ENCODE measurements around the gene TGM2. TPM values are rescaled to one million over a fixed set of nuclear protein-coding genes. Genes with fewer than 3 reads are reported as not detected.

The TGM2 gene
- total and polyA plus RNA-seq, 10 donors: 9.3 to 167 (median 69.8) TPM

DNA sequence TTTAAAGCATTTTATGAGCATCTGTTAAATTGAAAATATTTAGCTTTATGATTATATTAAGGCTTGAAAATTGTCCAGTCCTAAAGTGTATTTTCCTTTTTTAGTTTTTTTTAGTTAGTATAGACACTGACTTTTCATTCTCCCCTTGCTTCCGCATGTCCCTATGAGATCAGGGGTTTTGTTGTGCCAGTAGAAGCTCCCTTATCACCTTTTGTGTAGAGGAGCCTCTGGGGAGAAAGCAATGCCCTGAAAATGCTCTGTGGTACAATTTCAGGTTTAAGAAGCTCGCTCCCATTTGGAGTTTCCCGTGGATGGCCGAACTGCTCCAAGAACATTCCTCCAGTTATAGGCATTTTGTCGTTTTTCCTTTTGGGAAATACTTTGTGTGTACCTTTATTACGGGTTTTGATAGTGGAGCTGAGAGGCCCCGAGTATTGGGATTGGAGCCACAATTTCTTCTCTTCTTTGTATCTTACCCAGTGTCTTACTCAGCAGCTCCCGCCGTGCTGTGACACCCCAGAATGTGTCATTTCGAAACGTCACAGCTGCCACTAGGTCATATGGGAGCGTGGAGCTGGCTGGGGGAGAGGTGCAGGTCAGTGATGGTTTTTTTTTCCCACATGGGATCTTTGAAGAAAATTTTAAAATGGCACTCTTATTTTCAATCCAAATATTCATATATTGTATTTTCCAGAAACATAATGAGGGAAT is 81.6 kb downstream of the TGM2 start:
- no peak for DNase-seq
- H3K9me3 ChIP-seq: peaks cover 0 to 4% (median 0%) of the 10 kb centered on the region in 8 donors

DNA sequence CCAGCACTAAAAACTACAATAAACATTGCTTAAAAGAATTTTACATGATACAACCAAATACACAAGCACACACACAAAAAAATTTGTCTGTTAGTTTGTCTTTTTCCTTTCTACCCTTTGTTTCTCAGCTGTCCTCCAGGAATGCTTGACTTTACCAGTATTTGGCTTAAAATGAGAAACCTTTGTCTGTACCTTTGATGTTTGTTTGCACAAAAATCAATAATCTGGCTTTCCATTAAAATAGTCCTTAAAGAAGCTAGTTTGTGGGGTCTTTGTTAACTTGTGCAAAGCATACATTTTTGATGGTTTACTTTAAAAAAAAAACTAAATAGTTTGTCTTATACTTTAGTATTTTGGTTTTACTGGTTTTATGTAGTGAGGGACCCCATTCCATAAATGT is 82.2 kb downstream of the TGM2 start:
- Histone ChIP-seq H3K27me3 (replicated peaks in 1 of 7) (no peaks in the 10 kb centered on the region), H3K36me3 (peaks cover 0 to 88% (median 30%) of the 10 kb centered on the region in 6 donors), H3K9me3 (peaks cover 0 to 4% (median 0%) of the 10 kb centered on the region in 8 donors), H3K4me3 (no peak overlapping the region), H3K27ac (peak overlapping the region in 1 of 8 donors; percentile 52), H3K4me1 (peaks cover 0 to 26% (median 8%) of the 10 kb centered on the region in 6 donors)
- DNase-seq: no peak
- TF ChIP-seq POLR2A (IDR thresholded peaks at IDR 0.05) (no peak), POLR2AphosphoS5 (IDR thresholded peaks at IDR 0.05) (no peak)
- TF ChIP-seq, protein P1, sequence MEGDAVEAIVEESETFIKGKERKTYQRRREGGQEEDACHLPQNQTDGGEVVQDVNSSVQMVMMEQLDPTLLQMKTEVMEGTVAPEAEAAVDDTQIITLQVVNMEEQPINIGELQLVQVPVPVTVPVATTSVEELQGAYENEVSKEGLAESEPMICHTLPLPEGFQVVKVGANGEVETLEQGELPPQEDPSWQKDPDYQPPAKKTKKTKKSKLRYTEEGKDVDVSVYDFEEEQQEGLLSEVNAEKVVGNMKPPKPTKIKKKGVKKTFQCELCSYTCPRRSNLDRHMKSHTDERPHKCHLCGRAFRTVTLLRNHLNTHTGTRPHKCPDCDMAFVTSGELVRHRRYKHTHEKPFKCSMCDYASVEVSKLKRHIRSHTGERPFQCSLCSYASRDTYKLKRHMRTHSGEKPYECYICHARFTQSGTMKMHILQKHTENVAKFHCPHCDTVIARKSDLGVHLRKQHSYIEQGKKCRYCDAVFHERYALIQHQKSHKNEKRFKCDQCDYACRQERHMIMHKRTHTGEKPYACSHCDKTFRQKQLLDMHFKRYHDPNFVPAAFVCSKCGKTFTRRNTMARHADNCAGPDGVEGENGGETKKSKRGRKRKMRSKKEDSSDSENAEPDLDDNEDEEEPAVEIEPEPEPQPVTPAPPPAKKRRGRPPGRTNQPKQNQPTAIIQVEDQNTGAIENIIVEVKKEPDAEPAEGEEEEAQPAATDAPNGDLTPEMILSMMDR (IDR thresholded peaks at IDR 0.05 in 8 of 11, conservative IDR thresholded peaks at IDR 0.05 in 3 of 11): no peak
- intact Hi-C loops (cut with DNase I; ENCODE audit: low total_unique reads): no loop called here

More for the DNA sequence above, 81.6 kb downstream of the TGM2 start:
- peak overlapping the region in 6 of 8 donors; percentile 4 to 52 (median 28) for H3K27ac ChIP-seq
- TF ChIP-seq POLR2A (IDR thresholded peaks at IDR 0.05): no peak
- no peak for TF ChIP-seq POLR2AphosphoS5 (IDR thresholded peaks at IDR 0.05)
- WGBS, 5 donors: 77 to 88% (median 79%) methylated on average over 12 of the region's 12 CpGs
- H3K4me1 ChIP-seq: peaks cover 0 to 20% (median 8%) of the 10 kb centered on the region in 6 donors
- intact Hi-C loops (cut with DNase I; ENCODE audit: low total_unique reads): no loop called here
- H3K36me3 ChIP-seq: peaks cover 0 to 88% (median 36%) of the 10 kb centered on the region in 6 donors
- H3K27me3 ChIP-seq (replicated peaks in 1 of 7): no peaks in the 10 kb centered on the region
- H3K4me3 ChIP-seq: no peak overlapping the region

DNA sequence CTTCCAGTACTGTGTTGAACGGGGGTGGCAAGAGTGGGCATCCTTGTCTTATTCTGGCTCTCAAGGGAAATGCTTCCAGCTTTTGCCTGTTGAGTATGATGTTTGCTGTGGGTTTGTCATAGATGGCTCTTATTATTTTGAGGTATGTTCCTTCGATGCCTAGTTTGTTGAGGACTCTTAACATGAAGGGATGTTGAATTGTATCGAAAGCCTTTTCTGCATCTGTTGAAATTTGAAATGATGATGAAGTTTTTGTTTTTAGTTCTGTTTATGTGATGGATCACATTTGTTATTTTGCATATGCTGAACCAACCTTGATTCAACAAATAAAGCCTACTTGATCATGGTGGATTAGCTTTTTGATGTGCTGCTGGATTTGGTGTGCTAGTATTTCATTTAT is 83.5 kb downstream of the TGM2 start:
- DNase-seq: no peak
- intact Hi-C loops (cut with DNase I; ENCODE audit: low total_unique reads): no loop called here
- peaks cover 0 to 37% (median 11%) of the 10 kb centered on the region in 6 donors for H3K4me1 ChIP-seq
- TF ChIP-seq POLR2AphosphoS5 (IDR thresholded peaks at IDR 0.05) (no peak), POLR2A (IDR thresholded peaks at IDR 0.05) (no peak)
- TF ChIP-seq, protein P1 (IDR thresholded peaks at IDR 0.05 in 8 of 11, conservative IDR thresholded peaks at IDR 0.05 in 3 of 11): no peak
- no peak overlapping the region for H3K27ac ChIP-seq
- no peak overlapping the region for H3K4me3 ChIP-seq
- H3K9me3 ChIP-seq: peaks cover 0 to 4% (median 0%) of the 10 kb centered on the region in 8 donors
- H3K27me3 ChIP-seq (replicated peaks in 1 of 7): no peaks in the 10 kb centered on the region
- WGBS, 5 donors: 67 to 81% (median 74%) methylated on average over 3 of the region's 3 CpGs
- H3K36me3 ChIP-seq: peaks cover 0 to 88% (median 27%) of the 10 kb centered on the region in 6 donors

DNA sequence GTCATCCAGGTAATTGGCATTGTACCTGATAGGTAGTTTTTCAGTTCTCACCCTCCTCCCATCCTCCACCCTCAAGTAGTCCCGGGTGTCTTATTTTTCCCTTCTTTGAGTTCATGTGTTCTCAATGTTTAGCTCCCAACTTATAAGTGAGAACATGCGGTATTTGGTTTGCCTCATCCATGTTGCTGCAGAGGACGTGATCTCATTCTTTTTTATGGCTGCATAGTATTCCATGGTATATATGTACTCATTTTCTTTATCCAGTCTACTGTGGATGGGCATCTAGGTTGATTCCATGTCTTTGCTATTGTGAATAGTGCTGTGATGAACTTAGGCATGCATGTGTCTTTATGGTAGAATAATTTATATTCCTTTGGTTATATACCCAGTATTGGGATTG is 85.7 kb downstream of the TGM2 start:
- no peak overlapping the region for H3K4me3 ChIP-seq
- H3K27ac ChIP-seq: no peak overlapping the region
- peaks cover 0 to 48% (median 17%) of the 10 kb centered on the region in 6 donors for H3K4me1 ChIP-seq
- H3K36me3 ChIP-seq: peaks cover 0 to 72% (median 15%) of the 10 kb centered on the region in 6 donors
- TF ChIP-seq POLR2AphosphoS5 (IDR thresholded peaks at IDR 0.05) (no peak), POLR2A (IDR thresholded peaks at IDR 0.05) (no peak)
- TF ChIP-seq, protein P1 (IDR thresholded peaks at IDR 0.05 in 8 of 11, conservative IDR thresholded peaks at IDR 0.05 in 3 of 11): no peak
- no peak for DNase-seq
- no peaks in the 10 kb centered on the region for H3K27me3 ChIP-seq (replicated peaks in 1 of 7)
- intact Hi-C loops (cut with DNase I; ENCODE audit: low total_unique reads): no loop called here
- H3K9me3 ChIP-seq: peaks cover 0 to 4% (median 0%) of the 10 kb centered on the region in 8 donors
- WGBS, 5 donors: 97 to 99% (median 98%) methylated on average over 3 of the region's 3 CpGs

Measured in spleen (tissue), 11 donors.